Lower lobe of right lung (tissue), 2 donors: ENCODE measurements around the gene CACNG7. TPM values are rescaled to one million over a fixed set of nuclear protein-coding genes. Genes with fewer than 3 reads are reported as not detected.
"Not testable (repeated sequence)": the region's sequence is repeated elsewhere in the genome, so short reads cannot be mapped to it uniquely, and the experiment has no call there.

Experiments used
- ATAC-seq, 2 donors: fragments of 200-7000 bp; cut with Tn5 transposase; one replicate each; pipeline ENCODE4 v1.9.1; 2020 to 2022; ENCODE audit warnings: mild to moderate bottlenecking in 2 of 2, moderate library complexity in 2 of 2
- DNase-seq: peaks from one replicate; pipeline ENCODE4 v3.0.0-alpha.2; 2020
- H3K27ac ChIP-seq: fragments of 200-600 bp; one replicate; pipeline ENCODE4 v1.8.0; 2022
- H3K27me3 ChIP-seq: fragments of 200-600 bp; one replicate; pipeline ENCODE4 v1.8.0; 2022; ENCODE audit warnings: low read depth
- H3K36me3 ChIP-seq: fragments of 200-600 bp; one replicate; pipeline ENCODE4 v1.8.0; 2022; ENCODE audit warnings: mild to moderate bottlenecking
- H3K4me1 ChIP-seq: fragments of 200-600 bp; one replicate; pipeline ENCODE4 v1.8.0; 2022
- H3K4me3 ChIP-seq: fragments of 200-600 bp; one replicate; pipeline ENCODE4 v1.8.0; 2022; ENCODE audit warnings: mild to moderate bottlenecking
- H3K9me3 ChIP-seq: fragments of 200-600 bp; one replicate; pipeline ENCODE4 v1.8.0; 2022
- CTCF ChIP-seq: fragments of 200-600 bp; IDR thresholded peaks from one replicate; pipeline ENCODE4 v1.8.0; 2022; ENCODE audit warnings: antibody characterized with exemption, mild to moderate bottlenecking
- intact Hi-C: fragments of 100-400 bp; cut with DNase I; formaldehyde crosslinking; loops from one replicate; pipeline ENCODE4 v1.11.0; 2022
- total RNA-seq: library from RNA; stranded (reverse); fragmentation: NEBNext Ultra II Directional; extraction: Animal tissue kit (Norgen Biotek cat#: 25700); gene quantifications from one replicate; pipeline ENCODE4 v1.2.1, GENCODE V29; 2021
- donor health status: DM: no; HTN: yes; CAD: no; lungs with severe emphysema.

The CACNG7 gene
- total RNA-seq, 1 donor from 2014 or later = not detected

DNA sequence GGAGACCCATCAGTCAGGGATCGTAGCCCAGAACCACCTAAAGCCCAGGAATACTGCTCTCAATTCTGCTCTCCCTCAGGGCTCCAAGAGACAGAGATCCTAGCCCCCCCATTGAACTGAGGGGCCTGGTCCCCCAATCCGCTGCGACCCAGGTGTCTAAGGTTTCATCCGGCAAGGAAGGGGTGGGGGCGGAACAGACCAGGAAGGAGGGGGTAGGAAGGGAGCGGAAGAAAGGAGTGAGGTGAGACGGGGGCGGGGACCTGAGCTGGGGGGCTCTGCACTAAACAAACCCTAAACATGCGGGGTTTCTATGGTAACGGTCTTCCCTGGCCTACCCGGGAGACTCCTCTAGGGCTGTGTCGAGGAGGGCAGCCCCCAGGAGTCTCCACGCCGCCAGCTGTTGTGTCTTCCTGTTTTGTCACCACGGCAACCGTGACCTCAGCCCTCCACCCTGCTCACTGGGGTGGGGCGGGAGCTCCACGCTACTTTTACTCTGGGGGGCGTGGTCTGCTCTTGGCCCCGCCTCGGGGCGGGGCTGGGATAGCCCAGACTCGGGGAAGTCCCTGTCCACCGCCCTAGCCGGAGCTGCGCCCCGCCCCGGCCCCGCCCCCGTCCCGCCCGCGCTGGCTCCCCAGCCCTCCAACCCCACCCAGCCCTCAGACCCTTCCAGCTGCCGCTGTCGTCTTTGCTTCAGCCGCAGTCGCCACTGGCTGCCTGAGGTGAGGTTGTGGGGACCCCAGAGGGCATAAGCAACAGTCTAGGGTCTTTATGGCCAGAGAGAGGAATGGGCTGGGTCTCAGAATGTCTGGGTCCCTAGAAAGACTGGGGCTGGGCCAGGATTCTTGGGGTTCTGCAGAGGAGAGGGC lies 41.6 kb upstream of the CACNG7 start, which contains the start of gene MYADM:
TSS of gene MYADM (plus strand) at position 659 of the 866 bp plus-strand sequence. CDS start 5,647 bp downstream, outside the sequence.
- no peaks in the 10 kb centered on the region for H3K9me3 ChIP-seq
- peaks cover 46% of the 10 kb centered on the region for H3K4me1 ChIP-seq
- no peak for TF ChIP-seq CTCF
- H3K4me3 ChIP-seq = peak within 1 kb of the TSS; percentile 80
- peak; percentile 99 for DNase-seq
- intact Hi-C loops = no loop called here
- ATAC-seq = peak; percentile 75 to 93
- no peaks in the 10 kb centered on the region for H3K36me3 ChIP-seq
- peak within 1 kb of the TSS; percentile 98 for H3K27ac ChIP-seq
- no peaks in the 10 kb centered on the region for H3K27me3 ChIP-seq

DNA sequence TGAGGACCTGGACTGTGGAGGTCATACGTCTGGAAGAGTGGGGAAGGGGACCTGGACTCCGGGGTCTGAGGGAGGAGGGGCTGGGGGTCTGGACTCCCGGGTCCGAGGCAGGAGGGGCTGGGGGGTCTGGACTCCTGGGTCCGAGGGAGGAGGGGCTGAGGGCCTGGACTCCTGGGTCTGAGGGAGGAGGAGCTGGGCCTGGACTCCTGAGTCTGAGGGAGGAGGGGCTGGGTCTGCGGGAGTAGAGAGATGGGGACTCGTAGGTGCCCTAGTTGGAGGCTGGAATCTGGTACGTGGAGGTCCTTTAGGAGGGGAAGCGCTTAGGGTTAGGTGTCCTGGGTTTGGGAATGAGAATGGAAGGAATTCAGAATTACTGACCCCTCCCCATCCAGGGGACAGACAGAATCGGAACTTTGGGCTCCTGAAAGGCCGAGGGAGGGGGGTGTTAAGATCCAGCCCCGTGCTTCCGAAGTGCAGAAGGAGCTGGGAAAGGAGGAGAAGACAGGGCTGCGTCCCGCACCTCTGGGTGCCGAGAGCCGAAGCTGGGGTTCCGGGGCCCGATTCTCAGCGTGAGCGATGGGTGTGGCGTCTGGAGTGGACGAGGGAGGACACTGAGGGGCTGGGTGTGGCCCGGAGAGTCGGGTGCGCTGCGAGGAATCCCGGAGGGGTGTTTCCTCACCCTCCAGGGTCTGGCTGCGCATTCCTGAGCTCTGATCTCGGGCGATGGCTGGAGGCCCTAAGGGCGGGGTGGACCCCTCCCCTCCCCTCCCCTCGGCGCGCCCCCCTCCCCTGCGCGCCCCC lies 40.8 kb upstream of the CACNG7 start:
- TF ChIP-seq CTCF = no peak
- intact Hi-C loops = no loop called here
- Histone ChIP-seq H3K4me3 (peak overlapping the region; percentile 80), H3K9me3 (no peaks in the 10 kb centered on the region), H3K27me3 (no peaks in the 10 kb centered on the region), H3K4me1 (peaks cover 54% of the 10 kb centered on the region), H3K27ac (peak overlapping the region; percentile 98), H3K36me3 (peaks cover 5% of the 10 kb centered on the region)
- DNase-seq (peak; percentile 83), ATAC-seq (peak; percentile 44 to 54)

GRCh38 chr19:53868892-53869804 lies 39.9 kb upstream of the CACNG7 start:
- DNase-seq (peak; percentile 94), ATAC-seq (peak; percentile 62 to 73)
- no peak for TF ChIP-seq CTCF
- peak overlapping the region; percentile 98 for H3K27ac ChIP-seq
- peak overlapping the region; percentile 80 for H3K4me3 ChIP-seq
- no peaks in the 10 kb centered on the region for H3K27me3 ChIP-seq
- peaks cover 56% of the 10 kb centered on the region for H3K4me1 ChIP-seq
- no peaks in the 10 kb centered on the region for H3K9me3 ChIP-seq
- peaks cover 13% of the 10 kb centered on the region for H3K36me3 ChIP-seq
- intact Hi-C loops = no loop called here

GRCh38 chr19:53869805-53870484 lies 39.1 kb upstream of the CACNG7 start:
- intact Hi-C loops, ATAC-seq, H3K9me3 ChIP-seq, H3K27me3 ChIP-seq, DNase-seq: not testable (repeated sequence)
- Histone ChIP-seq H3K4me1 (peaks cover 60% of the 10 kb centered on the region), H3K4me3 (peak overlapping the region; percentile 80), H3K27ac (peak overlapping the region; percentile 98), H3K36me3 (peaks cover 21% of the 10 kb centered on the region)

- intact Hi-C loops = no loop called here
- TF ChIP-seq CTCF = no peak
- ATAC-seq (no peak), DNase-seq (peak; percentile 70)
- peak overlapping the region; percentile 51 for H3K27ac ChIP-seq
- no peaks in the 10 kb centered on the region for H3K27me3 ChIP-seq
- peaks cover 55% of the 10 kb centered on the region for H3K4me1 ChIP-seq
- H3K9me3 ChIP-seq = no peaks in the 10 kb centered on the region
- H3K36me3 ChIP-seq = peaks cover 24% of the 10 kb centered on the region
- H3K4me3 ChIP-seq = peak overlapping the region; percentile 80
Measured at GRCh38 chr19:53870485-53870844, 38.6 kb upstream of the CACNG7 start.
